HG03354 (cell line): ENCODE data around the gene UBE2D2.

Source experiments
- ATAC-seq: cut with Tn5 transposase; IDR thresholded peaks from one replicate; pipeline ENCODE4 v1.9.1; 2021; ENCODE audit warnings: mild to moderate bottlenecking; ENCODE audit not compliant: unreplicated experiment, poor library complexity, severe bottlenecking

UBE2D2 gene

DNA sequence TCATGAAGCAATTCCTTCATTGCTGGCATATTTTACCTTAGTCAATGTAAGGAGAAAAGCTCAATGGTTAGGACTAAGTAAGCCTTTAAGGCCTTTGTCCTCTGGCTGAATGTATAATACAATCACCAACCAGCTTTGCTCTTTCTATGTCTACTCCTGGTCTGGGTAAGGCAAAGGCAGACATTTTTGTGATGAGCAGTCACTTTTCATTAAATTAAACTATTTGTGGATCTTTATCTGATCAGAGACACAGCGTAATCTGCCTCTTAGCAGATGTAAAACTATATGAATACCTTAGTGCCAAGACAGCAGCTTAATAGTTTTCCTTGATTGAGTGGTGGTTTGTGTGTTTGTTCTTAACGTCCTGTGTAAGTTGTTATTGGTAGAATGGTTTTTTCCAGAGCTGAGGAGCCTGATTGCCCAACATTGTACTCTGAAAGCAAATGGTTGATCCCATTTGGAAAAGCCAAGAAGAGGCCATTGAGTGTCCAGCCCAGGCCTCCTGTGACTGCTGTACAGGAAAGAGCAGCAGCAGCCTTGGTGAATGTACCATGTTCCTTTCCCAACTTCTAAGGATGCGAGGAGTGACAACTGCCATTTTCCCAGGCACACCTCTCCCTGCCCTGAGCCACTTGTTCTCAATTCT lies 70.5 kb downstream of the UBE2D2 start:
- ATAC-seq, result no peak

GRCh38 chr5:139633295-139634027 lies 72.3 kb downstream of the UBE2D2 start:
- ATAC-seq, result peak; percentile 24

GRCh38 chr5:139634028-139634325 lies 72.8 kb downstream of the UBE2D2 start:
- no peak for ATAC-seq

GRCh38 chr5:139634541-139634940 lies 73.4 kb downstream of the UBE2D2 start:
- no peak for ATAC-seq

DNA sequence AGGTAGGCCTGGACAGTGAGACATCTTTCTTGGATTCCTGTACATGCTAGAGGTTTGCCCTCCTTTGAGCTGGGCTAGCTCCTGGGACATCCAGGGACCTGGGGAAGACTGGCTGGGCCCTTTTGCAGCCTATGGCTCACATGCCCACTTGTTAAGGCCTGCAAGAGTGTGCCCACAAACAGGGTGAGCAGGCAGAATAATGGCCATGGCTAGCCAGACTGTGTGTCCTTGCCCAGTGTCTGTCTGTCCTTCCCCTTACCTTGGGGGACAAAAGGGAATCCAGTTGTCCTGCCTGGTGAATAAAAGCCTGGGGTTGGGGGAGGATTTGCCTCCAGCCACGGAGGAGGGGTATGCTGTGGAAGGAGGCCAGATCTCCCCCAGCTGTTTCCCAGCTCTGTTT lies 74.1 kb downstream of the UBE2D2 start:
- no peak for ATAC-seq

- no peak for ATAC-seq
Measured at GRCh38 chr5:139635606-139636206, 74.6 kb downstream of the UBE2D2 start.

DNA sequence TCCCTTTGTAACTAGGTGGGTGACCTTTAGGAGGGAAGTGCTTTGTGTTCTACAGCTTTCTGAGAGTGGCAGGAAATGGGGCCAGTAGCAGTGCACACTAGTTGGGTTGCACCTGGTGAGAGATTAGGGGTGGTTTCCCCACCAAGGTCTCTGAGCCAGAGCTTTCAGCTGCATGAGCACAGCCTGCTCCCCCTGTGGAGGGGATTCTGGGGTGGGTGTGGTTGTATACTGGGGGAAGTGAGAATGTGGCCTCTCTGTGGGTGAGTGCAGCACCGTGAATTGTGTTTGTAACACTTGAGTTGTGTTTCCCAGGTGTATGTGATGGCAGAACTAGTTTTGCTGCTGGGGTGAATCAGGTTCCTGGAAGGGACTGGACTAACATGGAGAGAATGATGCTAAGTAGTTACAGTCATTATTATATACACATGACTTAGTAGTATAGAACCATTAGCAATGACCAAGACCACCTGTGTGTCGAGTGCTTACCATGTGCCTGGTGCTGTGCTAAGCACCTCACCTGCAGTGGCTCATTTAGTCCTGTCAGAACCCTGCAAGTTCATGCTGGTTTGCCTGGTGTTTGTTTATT lies 75.2 kb downstream of the UBE2D2 start:
- peak; percentile 74 for ATAC-seq

DNA sequence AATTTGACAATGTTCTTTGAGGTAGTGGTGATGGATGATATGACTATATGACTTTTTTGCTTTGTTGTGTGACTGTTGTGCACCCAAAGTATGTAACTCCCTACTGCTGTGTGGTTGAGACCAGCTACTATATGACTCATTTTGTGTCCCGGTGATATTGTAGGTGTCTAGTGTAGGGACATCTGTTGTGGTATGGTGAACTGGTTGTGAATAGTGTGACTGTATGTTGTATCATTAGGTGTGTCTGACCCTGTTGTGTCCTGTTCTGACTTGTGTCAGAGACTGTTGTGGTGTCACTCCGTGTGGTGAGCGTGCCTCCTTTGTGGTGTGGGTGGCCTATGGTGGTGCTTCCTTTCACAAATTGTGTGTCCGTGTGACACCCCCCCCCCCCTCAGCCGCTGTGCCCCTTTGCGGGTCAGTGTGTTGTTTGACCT lies 75.9 kb downstream of the UBE2D2 start:
- ATAC-seq, result no peak

GRCh38 chr5:139637438-139638089 lies 76.4 kb downstream of the UBE2D2 start:
- peak; percentile 36 for ATAC-seq

DNA sequence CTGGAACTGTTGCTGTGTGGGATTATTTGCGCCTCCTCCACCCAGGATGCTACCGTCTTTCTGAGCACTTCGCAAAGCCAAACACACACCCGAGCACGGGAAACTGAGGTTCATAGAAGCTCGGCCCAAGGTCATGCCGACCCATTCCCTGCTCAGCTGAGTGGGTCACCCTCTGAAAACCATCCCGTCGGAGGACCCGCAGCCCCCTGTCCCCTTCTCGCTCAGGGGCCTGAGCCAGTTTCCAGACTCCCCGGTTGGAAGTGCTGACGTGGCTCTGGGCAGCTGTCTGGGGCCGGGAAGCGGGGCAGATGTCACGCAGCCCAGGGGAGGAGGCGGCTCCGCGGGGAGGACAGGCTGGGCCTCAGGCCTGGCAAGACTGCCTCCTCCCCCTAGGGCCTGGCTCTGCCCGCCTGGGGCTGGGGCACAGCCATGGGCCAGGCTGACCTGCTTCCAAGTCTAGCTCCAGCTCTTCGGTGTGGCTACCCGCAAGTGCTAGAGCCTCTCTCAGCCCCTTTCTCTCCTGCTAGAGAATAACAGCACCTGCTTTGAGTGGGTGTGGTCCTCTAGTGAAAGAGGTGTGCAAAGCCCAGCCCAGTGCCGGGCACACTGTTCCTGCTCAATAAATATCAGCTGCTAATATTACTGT lies 77.1 kb downstream of the UBE2D2 start:
- ATAC-seq, result peak; percentile 26

DNA sequence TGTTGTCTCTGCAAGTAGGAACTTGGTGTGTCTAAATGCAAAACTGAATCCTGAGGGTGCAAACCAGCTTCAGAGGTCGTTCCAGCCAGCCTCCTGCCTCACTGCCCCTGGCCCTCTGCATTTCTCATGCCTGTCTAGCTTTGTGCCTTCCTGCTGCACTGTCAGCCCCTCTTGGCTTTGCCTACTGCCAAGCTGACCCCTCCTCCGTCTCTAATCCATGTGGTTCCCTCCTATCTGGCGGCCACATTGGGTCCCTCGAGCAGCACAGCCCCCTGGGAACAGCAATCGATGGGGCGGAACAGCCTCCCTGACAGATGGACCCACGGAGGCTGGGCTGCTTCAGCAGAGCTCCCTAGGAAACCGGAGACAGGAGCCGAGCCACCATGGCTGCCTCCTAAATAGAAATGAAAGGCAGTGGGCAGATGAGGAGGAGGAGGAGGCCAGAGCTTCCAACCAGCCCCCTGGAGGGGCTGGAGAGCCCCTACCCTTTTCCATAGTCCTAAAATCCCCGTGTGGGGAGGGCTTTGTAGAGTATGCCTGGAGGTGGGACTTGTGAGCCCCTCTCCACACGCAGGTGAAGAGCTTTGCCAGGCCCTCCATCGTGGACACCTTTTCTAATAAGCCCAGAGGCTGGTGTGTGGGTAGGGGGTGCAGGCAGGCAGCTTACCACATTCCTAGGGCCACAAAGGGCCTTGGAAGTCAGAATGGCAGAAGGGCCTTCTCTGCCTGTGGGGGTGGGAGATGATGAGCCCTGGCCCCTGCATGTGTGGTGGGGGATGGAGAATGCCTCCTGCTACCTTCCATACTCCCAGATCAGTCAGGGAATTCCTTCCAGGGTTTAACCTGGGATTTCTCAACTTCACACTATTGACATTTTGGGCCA lies 77.8 kb downstream of the UBE2D2 start:
- no peak for ATAC-seq

GRCh38 chr5:139639619-139640380 lies 78.7 kb downstream of the UBE2D2 start:
- ATAC-seq, result no peak

- ATAC-seq, result no peak
Measured at GRCh38 chr5:139640421-139641115, 79.4 kb downstream of the UBE2D2 start.

GRCh38 chr5:139641116-139642080 lies 80.3 kb downstream of the UBE2D2 start:
- ATAC-seq, result no peak

DNA sequence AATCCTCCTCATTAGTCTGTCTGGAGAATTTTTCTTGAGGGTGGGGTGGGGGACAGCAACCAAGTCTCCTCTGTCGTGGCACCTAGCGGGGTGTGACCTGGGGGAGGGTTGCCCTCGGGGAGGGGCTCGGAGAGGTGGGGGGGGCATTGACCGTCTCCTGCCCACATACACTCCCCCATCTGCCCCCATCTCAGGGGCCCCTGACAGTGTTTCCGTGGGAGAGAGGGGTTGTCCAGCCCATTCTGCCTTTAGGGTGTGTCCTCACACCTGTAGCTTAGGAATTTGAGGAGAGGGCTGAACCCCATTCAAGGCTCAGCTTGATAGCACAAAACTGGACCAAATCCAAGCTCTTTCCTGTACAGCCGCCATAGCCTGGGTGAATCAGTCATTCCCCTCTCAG lies 81.1 kb downstream of the UBE2D2 start:
- no peak for ATAC-seq
